Measurements from ENCODE around the gene EFS.

The EFS gene

GRCh38 chr14:23380197-23380914, 15.4 kb upstream of the EFS start:
- in situ Hi-C loops (cut with HindIII; ENCODE audit: low pct_unique_long_range_greater_than_20kb, low sequenced_read_pairs): no loop called here
- TF ChIP-seq JUND (IDR thresholded peaks at IDR 0.05; ENCODE audit: low read depth): no peak
- DNase-seq (ENCODE audit: low read depth in 1 of 2, low spot score in 1 of 2): no peak

GRCh38 chr14:23379366-23380196, 14.6 kb upstream of the EFS start:
- peak; percentile 70 to 77 for DNase-seq (ENCODE audit: low read depth in 1 of 2, low spot score in 1 of 2)
- TF ChIP-seq JUND (IDR thresholded peaks at IDR 0.05; ENCODE audit: low read depth): no peak
- in situ Hi-C loops (cut with HindIII; ENCODE audit: low pct_unique_long_range_greater_than_20kb, low sequenced_read_pairs): no loop called here

- DNase-seq (ENCODE audit: low read depth in 1 of 2, low spot score in 1 of 2): no peak
- no peak for TF ChIP-seq JUND (IDR thresholded peaks at IDR 0.05; ENCODE audit: low read depth)
- in situ Hi-C loops (cut with HindIII; ENCODE audit: low pct_unique_long_range_greater_than_20kb, low sequenced_read_pairs): no loop called here
Observed at GRCh38 chr14:23378612-23379220, 13.7 kb upstream of the EFS start.

GRCh38 chr14:23377573-23378563, 12.9 kb upstream of the EFS start:
- no peak for TF ChIP-seq JUND (IDR thresholded peaks at IDR 0.05; ENCODE audit: low read depth)
- DNase-seq (ENCODE audit: low read depth in 1 of 2, low spot score in 1 of 2): no peak
- in situ Hi-C loops (cut with HindIII; ENCODE audit: low pct_unique_long_range_greater_than_20kb, low sequenced_read_pairs): no loop called here

- no peak for DNase-seq (ENCODE audit: low read depth in 1 of 2, low spot score in 1 of 2)
- TF ChIP-seq JUND (IDR thresholded peaks at IDR 0.05; ENCODE audit: low read depth): no peak
- in situ Hi-C loops (cut with HindIII; ENCODE audit: low pct_unique_long_range_greater_than_20kb, low sequenced_read_pairs): no loop called here
Observed at GRCh38 chr14:23377198-23377550, 12.2 kb upstream of the EFS start.

- in situ Hi-C loops (cut with HindIII; ENCODE audit: low pct_unique_long_range_greater_than_20kb, low sequenced_read_pairs): no loop called here
- DNase-seq (ENCODE audit: low read depth in 1 of 2, low spot score in 1 of 2): no peak
- TF ChIP-seq JUND (IDR thresholded peaks at IDR 0.05; ENCODE audit: low read depth): no peak
Observed at GRCh38 chr14:23376482-23377197, 11.7 kb upstream of the EFS start, which contains the start of gene CMTM5. TSS of gene CMTM5 (plus strand) at chr14:23377046. CDS start at chr14:23377252, 206 bp downstream.

GRCh38 chr14:23375527-23376251, 10.7 kb upstream of the EFS start:
- no peak for TF ChIP-seq JUND (IDR thresholded peaks at IDR 0.05; ENCODE audit: low read depth)
- in situ Hi-C loops (cut with HindIII; ENCODE audit: low pct_unique_long_range_greater_than_20kb, low sequenced_read_pairs): no loop called here
- no peak for DNase-seq (ENCODE audit: low read depth in 1 of 2, low spot score in 1 of 2)

GRCh38 chr14:23373041-23373440, 8.1 kb upstream of the EFS start:
- TF ChIP-seq JUND (IDR thresholded peaks at IDR 0.05; ENCODE audit: low read depth): no peak
- no peak for DNase-seq (ENCODE audit: low read depth in 1 of 2, low spot score in 1 of 2)
- in situ Hi-C loops (cut with HindIII; ENCODE audit: low pct_unique_long_range_greater_than_20kb, low sequenced_read_pairs): no loop called here

- TF ChIP-seq JUND (IDR thresholded peaks at IDR 0.05; ENCODE audit: low read depth): no peak
- in situ Hi-C loops (cut with HindIII; ENCODE audit: low pct_unique_long_range_greater_than_20kb, low sequenced_read_pairs): no loop called here
- no peak for DNase-seq (ENCODE audit: low read depth in 1 of 2, low spot score in 1 of 2)
Observed at GRCh38 chr14:23372509-23372908, 7.5 kb upstream of the EFS start, which contains the start of gene IL25. TSS of gene IL25 (plus strand) at chr14:23372809.

GRCh38 chr14:23371865-23372264, 6.9 kb upstream of the EFS start:
- no peak for DNase-seq (ENCODE audit: low read depth in 1 of 2, low spot score in 1 of 2)
- TF ChIP-seq JUND (IDR thresholded peaks at IDR 0.05; ENCODE audit: low read depth): no peak
- in situ Hi-C loops (cut with HindIII; ENCODE audit: low pct_unique_long_range_greater_than_20kb, low sequenced_read_pairs): no loop called here

- in situ Hi-C loops (cut with HindIII; ENCODE audit: low pct_unique_long_range_greater_than_20kb, low sequenced_read_pairs): no loop called here
- DNase-seq (ENCODE audit: low read depth in 1 of 2, low spot score in 1 of 2): no peak
- TF ChIP-seq JUND (IDR thresholded peaks at IDR 0.05; ENCODE audit: low read depth): no peak
Observed at GRCh38 chr14:23370221-23370620, 5.2 kb upstream of the EFS start.
